KMS-11 (cell line): ENCODE data around the gene MOV10.
A peak's percentile ranks its signal among the peaks of the same experiment; 100 is the strongest.

Source experiments
- H2AFZ ChIP-seq: fragments of 200-600 bp; sonication (generic); 2 replicates; pipeline ENCODE4 v1.6.1; 2016; ENCODE audit warnings: antibody characterized with exemption, mixed run types, low read depth
- H3K27ac ChIP-seq: fragments of 200-600 bp; sonication (generic); 2 replicates; pipeline ENCODE4 v1.6.1; 2016; ENCODE audit warnings: mild to moderate bottlenecking, mixed run types
- H3K27me3 ChIP-seq: fragments of 200-600 bp; sonication (generic); 2 replicates; pipeline ENCODE4 v1.6.1; 2017; ENCODE audit warnings: mild to moderate bottlenecking, low read depth, mixed run types, moderate library complexity; ENCODE audit not compliant: insufficient read depth
- H3K36me3 ChIP-seq: fragments of 200-600 bp; sonication (generic); 2 replicates; pipeline ENCODE4 v1.6.1; 2017; ENCODE audit warnings: mild to moderate bottlenecking, mixed run types; ENCODE audit not compliant: insufficient read depth
- H3K4me1 ChIP-seq: fragments of 200-600 bp; sonication (generic); 2 replicates; pipeline ENCODE4 v1.6.1; 2016; ENCODE audit warnings: mild to moderate bottlenecking, low read depth, mixed run types; ENCODE audit not compliant: poor library complexity, severe bottlenecking
- H3K4me2 ChIP-seq: fragments of 200-600 bp; sonication (generic); 2 replicates; pipeline ENCODE4 v1.7.0; 2016; ENCODE audit warnings: mild to moderate bottlenecking, mixed run types
- H3K4me3 ChIP-seq: fragments of 200-600 bp; sonication (generic); IDR thresholded peaks from 2 replicates; pipeline ENCODE4 v1.6.1; 2017; ENCODE audit warnings: low read depth, low read length, mixed read lengths; ENCODE audit not compliant: insufficient read depth
- H3K79me2 ChIP-seq: fragments of 200-600 bp; sonication (generic); 2 replicates; pipeline ENCODE4 v1.6.1; 2016; ENCODE audit warnings: low read depth, mixed run types; ENCODE audit not compliant: insufficient read depth
- H3K9ac ChIP-seq: fragments of 200-600 bp; sonication (generic); 2 replicates; pipeline ENCODE4 v1.6.1; 2016; ENCODE audit warnings: mild to moderate bottlenecking, mixed run types
- H4K20me1 ChIP-seq: fragments of 200-600 bp; sonication (generic); 2 replicates; pipeline ENCODE4 v1.6.1; 2016; ENCODE audit warnings: mild to moderate bottlenecking, mixed run types; ENCODE audit not compliant: insufficient read depth
- CTCF ChIP-seq: fragments of 200-600 bp; sonication (generic); conservative IDR thresholded peaks from 2 replicates; pipeline ENCODE4 v1.6.1; 2017; ENCODE audit warnings: low read depth, mild to moderate bottlenecking, antibody characterized with exemption, low read length, moderate library complexity, mixed read lengths

The MOV10 gene

GRCh38 chr1:112703706-112704105, 29.2 kb downstream of the MOV10 start:
- no peak overlapping the region for H3K27ac ChIP-seq
- no peak for TF ChIP-seq CTCF
- no peaks in the 10 kb centered on the region for H3K27me3 ChIP-seq
- H2AFZ ChIP-seq, result no peak overlapping the region
- no peak overlapping the region for H3K9ac ChIP-seq
- H4K20me1 ChIP-seq, result no peaks in the 10 kb centered on the region
- H3K36me3 ChIP-seq, result no peaks in the 10 kb centered on the region
- no peak overlapping the region for H3K4me3 ChIP-seq
- peaks cover 46% of the 10 kb centered on the region for H3K4me1 ChIP-seq
- peak overlapping the region; percentile 92; the same call in 1 of the 2 replicates for H3K4me2 ChIP-seq
- peaks cover 17% of the 10 kb centered on the region for H3K79me2 ChIP-seq

GRCh38 chr1:112704391-112704933, 30.0 kb downstream of the MOV10 start:
- Histone ChIP-seq H3K27me3 (no peaks in the 10 kb centered on the region), H3K27ac (peak overlapping the region; percentile 68), H3K9ac (peak overlapping the region; percentile 57; the same call in 1 of the 2 replicates), H3K4me2 (peak overlapping the region; percentile 92), H3K4me1 (peaks cover 39% of the 10 kb centered on the region), H4K20me1 (no peaks in the 10 kb centered on the region), H3K79me2 (peaks cover 17% of the 10 kb centered on the region), H3K4me3 (no peak overlapping the region), H3K36me3 (no peaks in the 10 kb centered on the region), H2AFZ (0 out of 2 replicates have a peak overlapping the region, but pooled peaks have one; percentile 30)
- TF ChIP-seq CTCF, result no peak

GRCh38 chr1:112704934-112705627, 30.6 kb downstream of the MOV10 start:
- no peaks in the 10 kb centered on the region for H3K27me3 ChIP-seq
- H3K27ac ChIP-seq, result peak overlapping the region; percentile 68
- peaks cover 17% of the 10 kb centered on the region for H3K79me2 ChIP-seq
- no peaks in the 10 kb centered on the region for H4K20me1 ChIP-seq
- peak overlapping the region; percentile 14 for H3K4me3 ChIP-seq
- H3K36me3 ChIP-seq, result no peaks in the 10 kb centered on the region
- H2AFZ ChIP-seq, result 0 out of 2 replicates have a peak overlapping the region, but pooled peaks have one; percentile 30
- no peak for TF ChIP-seq CTCF
- peak overlapping the region; percentile 57; the same call in 1 of the 2 replicates for H3K9ac ChIP-seq
- H3K4me1 ChIP-seq, result peaks cover 32% of the 10 kb centered on the region
- peak overlapping the region; percentile 92 for H3K4me2 ChIP-seq

- peaks cover 18% of the 10 kb centered on the region for H3K4me1 ChIP-seq
- H3K79me2 ChIP-seq, result peaks cover 17% of the 10 kb centered on the region
- TF ChIP-seq CTCF, result no peak
- peak within 1 kb of the TSS; percentile 68; the same call in 1 of the 2 replicates for H3K27ac ChIP-seq
- H3K4me2 ChIP-seq, result peak within 1 kb of the TSS; percentile 92
- no peaks in the 10 kb centered on the region for H4K20me1 ChIP-seq
- H3K36me3 ChIP-seq, result no peaks in the 10 kb centered on the region
- H3K27me3 ChIP-seq, result no peaks in the 10 kb centered on the region
- H3K9ac ChIP-seq, result peak within 1 kb of the TSS; percentile 57; the same call in 1 of the 2 replicates
- peak within 1 kb of the TSS; percentile 41 for H2AFZ ChIP-seq
- no peak within 1 kb of the TSS for H3K4me3 ChIP-seq
These were observed 32.2 kb downstream of the MOV10 start, which contains the start of gene RHOC for GRCh38 chr1:112706505-112707220. Gene RHOC (minus strand): TSS chr1:112707127. CDS start chr1:112703799, 3,328 bp downstream.
